HL-60/S4 (cell line): ENCODE results near the gene VEGFA.

Experiments used
- in situ Hi-C: fragments of 300-500 bp; cut with MboI; formaldehyde crosslinking; loops from 2 replicates; pipeline ENCODE4 v1.14.3; 2022; ENCODE audit warnings: low sequenced_read_pairs

The VEGFA gene

GRCh38 chr6:43771210-43771857 is 1.3 kb downstream of the VEGFA start:
- in situ Hi-C loops: loop anchor here (10.0 to 25.0 kb wide), 2 partner anchors 183 to 291 kb away; no protein-coding TSS in a partner anchor

- in situ Hi-C loops: loop anchor here (10.0 to 25.0 kb wide), 2 partner anchors 183 to 290 kb away; no protein-coding TSS in a partner anchor
These were observed 2.1 kb downstream of the VEGFA start for GRCh38 chr6:43771858-43772680.

- in situ Hi-C loops: loop anchor here (10.0 to 25.0 kb wide), 2 partner anchors 182 to 290 kb away; no protein-coding TSS in a partner anchor
These were observed 2.7 kb downstream of the VEGFA start for GRCh38 chr6:43772681-43773049.

GRCh38 chr6:43773050-43773979 is 3.3 kb downstream of the VEGFA start:
- in situ Hi-C loops: loop anchor here (10.0 to 25.0 kb wide), 2 partner anchors 181 to 289 kb away; no protein-coding TSS in a partner anchor

GRCh38 chr6:43773980-43774775 is 4.2 kb downstream of the VEGFA start:
- in situ Hi-C loops: loop anchor here (10.0 to 25.0 kb wide), 2 partner anchors 181 to 288 kb away; no protein-coding TSS in a partner anchor

- in situ Hi-C loops: loop anchor here (10.0 to 25.0 kb wide), 2 partner anchors 180 to 287 kb away; no protein-coding TSS in a partner anchor
These were observed 4.9 kb downstream of the VEGFA start for GRCh38 chr6:43774776-43775534.

GRCh38 chr6:43775535-43775885 is 5.5 kb downstream of the VEGFA start:
- in situ Hi-C loops: loop anchor here (10.0 kb wide), 1 partner anchor 179 kb away; no protein-coding TSS in a partner anchor

GRCh38 chr6:43776115-43776798 is 6.2 kb downstream of the VEGFA start:
- in situ Hi-C loops: loop anchor here (10.0 kb wide), 1 partner anchor 179 kb away; no protein-coding TSS in a partner anchor

GRCh38 chr6:43776799-43777776 is 7.1 kb downstream of the VEGFA start:
- in situ Hi-C loops: loop anchor here (10.0 kb wide), 1 partner anchor 178 kb away; no protein-coding TSS in a partner anchor

- in situ Hi-C loops: loop anchor here (10.0 kb wide), 1 partner anchor 177 kb away; no protein-coding TSS in a partner anchor
These were observed 8.3 kb downstream of the VEGFA start for GRCh38 chr6:43778131-43778855.

- in situ Hi-C loops: loop anchor here (10.0 kb wide), 1 partner anchor 176 kb away; no protein-coding TSS in a partner anchor
These were observed 9.2 kb downstream of the VEGFA start for GRCh38 chr6:43778976-43779851.

GRCh38 chr6:43779852-43780236 is 9.8 kb downstream of the VEGFA start:
- in situ Hi-C loops: loop anchor here (10.0 kb wide), 1 partner anchor 175 kb away; no protein-coding TSS in a partner anchor

GRCh38 chr6:43780293-43780692 is 10.3 kb downstream of the VEGFA start:
- in situ Hi-C loops: no loop called here

- in situ Hi-C loops: no loop called here
These were observed 11.2 kb downstream of the VEGFA start for GRCh38 chr6:43780941-43781928.
